GM18505 (cell line): ENCODE measurements around the gene MYO7A.

Experiments
- ATAC-seq: cut with Tn5 transposase; IDR thresholded peaks from one replicate; pipeline ENCODE4 v1.9.1; 2021; ENCODE audit not compliant: unreplicated experiment
- POLR2A ChIP-seq: IDR thresholded peaks from 4 replicates; pipeline ENCODE4 v1.6.1; 2011; ENCODE audit warnings: borderline replicate concordance; ENCODE audit not compliant: insufficient read depth, insufficient read length; ENCODE audit errors: extremely low read depth

MYO7A gene

GRCh38 chr11:77252555-77253270 is 124.7 kb downstream of the MYO7A start:
- TF ChIP-seq POLR2A = no peak
- ATAC-seq = no peak

- no peak for ATAC-seq
- TF ChIP-seq POLR2A = no peak
These were observed 125.6 kb downstream of the MYO7A start for GRCh38 chr11:77253690-77254089.

GRCh38 chr11:77259641-77260040 is 131.6 kb downstream of the MYO7A start:
- no peak for TF ChIP-seq POLR2A
- ATAC-seq = no peak

- no peak for TF ChIP-seq POLR2A
- ATAC-seq = no peak
These were observed 134.8 kb downstream of the MYO7A start for GRCh38 chr11:77262803-77263202.
